GM18870 (cell line): ENCODE results near the gene SYNJ2.
"Not testable (repeated sequence)": the region's sequence is repeated elsewhere in the genome, so short reads cannot be mapped to it uniquely, and the experiment has no call there.

Source experiments
- ATAC-seq: cut with Tn5 transposase; IDR thresholded peaks from one replicate; pipeline ENCODE4 v1.9.1; 2021; ENCODE audit warnings: moderate library complexity; ENCODE audit not compliant: unreplicated experiment

Gene SYNJ2

GRCh38 chr6:157956171-157956730 lies 25.4 kb upstream of the SYNJ2 start:
- no peak for ATAC-seq

DNA sequence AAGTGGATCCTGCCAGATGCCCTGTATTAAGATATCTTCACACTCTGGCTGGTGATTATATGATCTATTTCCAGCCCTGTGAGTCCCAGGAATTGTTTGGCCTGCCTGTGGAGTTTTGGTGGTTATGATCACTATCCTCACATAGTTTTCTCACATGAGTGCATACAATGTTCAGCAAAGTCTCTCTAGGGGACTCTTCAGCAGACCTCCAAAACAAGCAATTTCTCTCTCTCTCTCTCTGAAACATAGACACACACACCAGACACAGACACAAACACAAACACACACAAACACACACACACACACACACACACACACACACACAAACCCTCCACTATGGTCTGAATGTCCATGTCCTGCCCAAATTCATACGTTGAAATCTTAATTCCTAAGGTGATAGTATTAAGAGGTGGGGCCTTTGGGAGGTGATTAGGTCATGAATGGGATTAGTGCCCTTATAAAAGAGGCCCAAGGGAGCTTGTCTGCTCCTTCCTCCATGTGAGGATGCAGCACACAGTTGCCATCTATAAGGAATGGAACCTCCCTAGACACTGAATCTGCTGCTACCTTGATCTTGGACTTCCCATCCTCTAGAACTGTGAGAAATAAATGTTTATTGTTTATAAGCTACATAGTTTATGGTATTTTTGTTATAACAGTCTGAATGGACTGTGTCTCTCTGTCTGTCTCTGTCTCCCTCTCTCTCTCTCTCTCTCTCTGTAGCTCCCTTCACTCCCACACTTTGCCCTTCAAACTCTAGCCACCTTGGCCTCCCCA lies 22.0 kb upstream of the SYNJ2 start:
- ATAC-seq: no peak

DNA sequence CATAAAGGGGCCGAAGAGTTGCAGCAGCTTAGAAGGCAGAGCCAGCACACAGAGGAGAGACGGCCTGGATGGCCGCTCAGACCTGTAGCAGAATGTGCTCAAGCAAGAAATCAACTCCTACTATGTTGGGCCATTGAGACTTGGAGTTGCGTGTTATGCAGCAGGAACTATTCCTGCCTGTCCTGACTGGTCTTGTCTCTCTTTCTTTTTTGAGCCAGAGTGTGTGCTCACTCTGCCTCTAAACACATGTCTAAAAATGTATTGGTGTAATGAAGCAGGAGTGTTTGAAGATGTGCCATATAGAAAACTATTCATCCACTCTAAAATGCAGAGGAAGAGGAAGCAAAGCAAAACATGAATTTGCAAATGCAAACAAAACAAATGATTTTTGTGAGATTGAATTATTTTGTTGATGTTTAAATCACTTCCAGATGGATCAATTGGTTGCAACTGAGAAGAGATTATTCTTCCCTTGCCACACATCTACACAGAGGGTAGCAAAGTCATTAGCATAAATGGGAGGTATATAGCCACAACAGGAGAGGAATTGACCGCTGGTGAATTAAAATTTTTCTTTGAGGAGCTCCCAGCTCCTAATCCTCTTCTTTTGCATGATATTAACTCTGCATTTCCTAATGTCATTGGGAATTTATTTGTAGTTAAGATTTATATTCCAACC lies 20.4 kb upstream of the SYNJ2 start:
- ATAC-seq: no peak

DNA sequence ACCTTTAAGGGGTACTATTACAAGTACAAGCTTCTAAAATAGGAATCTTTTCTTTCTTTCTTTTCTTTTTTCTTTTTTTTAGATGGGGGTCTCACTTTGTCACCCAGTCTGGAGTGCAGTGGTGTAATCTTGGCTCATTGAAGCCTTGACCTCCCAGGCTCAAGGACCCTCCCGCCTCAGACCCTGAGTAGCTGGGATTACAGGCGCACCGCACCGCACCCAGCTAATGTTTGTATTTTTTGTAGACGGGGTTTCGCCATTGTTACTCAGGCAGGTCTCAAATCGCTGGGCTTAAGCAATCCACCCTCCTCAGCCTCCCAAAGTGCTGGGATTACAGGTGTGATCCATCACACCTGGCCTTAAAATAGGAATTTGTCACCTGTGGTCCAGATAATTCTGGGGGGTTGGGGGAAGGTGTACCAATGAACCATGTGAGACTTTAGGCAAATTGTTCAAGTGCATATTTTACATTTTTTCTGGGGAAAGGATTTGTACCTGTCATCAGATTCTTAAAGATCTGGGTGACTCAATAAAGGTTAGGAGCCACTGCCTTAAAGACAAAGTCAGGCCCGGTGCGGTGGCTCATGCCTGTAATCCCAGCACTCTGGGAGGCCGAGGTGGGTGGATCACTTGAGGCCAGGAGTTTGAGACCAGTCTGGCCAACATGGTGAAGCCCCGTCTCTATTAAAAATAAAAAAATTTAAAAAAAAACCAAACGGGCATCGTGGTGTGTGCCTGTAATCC lies 19.7 kb upstream of the SYNJ2 start:
- ATAC-seq: no peak

DNA sequence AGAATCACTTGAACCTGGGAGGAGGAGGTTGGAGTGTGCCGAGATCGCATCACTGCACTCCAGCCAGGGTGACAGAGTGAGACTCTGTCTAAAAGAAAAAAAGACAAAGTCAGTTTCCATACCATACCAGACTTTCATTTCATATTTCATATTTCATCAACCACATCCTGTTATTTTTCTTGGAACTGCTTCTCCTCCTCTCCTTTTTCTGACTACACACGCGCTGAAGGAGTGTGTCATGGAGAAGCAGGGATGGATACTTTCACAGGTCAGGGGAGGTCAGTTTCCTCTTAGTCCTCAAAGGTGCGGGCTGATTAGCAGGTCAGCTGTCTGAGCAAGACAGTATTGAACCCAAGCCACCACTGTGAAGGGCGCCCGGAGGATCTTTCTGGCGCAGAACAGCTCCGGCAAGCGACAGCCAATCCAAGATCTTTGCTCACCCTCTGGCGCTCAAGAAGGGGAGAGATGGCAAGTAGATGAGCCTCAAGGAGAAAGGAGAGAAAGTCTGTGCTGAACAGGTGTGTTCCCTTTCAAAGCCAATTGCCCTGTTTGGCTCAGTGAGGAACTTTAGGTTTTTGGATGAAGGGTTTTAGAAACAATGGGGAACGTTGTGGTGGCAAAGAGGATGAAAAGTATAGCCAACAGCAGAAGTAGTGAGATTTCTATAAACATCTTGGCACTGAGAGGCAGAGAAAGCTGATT lies 18.9 kb upstream of the SYNJ2 start:
- no peak for ATAC-seq

- ATAC-seq: no peak
These were observed 17.6 kb upstream of the SYNJ2 start for GRCh38 chr6:157964100-157964499.

- no peak for ATAC-seq
These were observed 16.3 kb upstream of the SYNJ2 start for GRCh38 chr6:157965387-157965786.

DNA sequence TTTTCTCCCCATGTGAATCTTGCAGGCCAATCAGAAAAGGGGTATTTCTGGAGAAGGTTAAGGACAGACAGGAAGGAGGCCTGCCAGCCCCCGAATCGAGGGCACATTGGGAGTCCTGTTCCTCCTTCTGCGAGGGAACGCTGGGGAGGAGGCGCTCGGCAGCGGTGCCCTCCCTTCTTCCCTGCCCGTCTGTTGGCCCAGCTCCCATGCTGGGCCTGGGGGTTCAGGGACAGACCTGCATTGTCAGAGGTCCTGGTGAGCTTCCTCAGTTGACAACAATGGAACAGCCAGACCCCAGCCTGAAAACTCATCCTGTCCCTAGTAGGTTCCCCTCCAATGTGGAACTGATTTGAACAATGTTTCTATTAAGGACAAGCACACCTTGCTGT lies 15.1 kb upstream of the SYNJ2 start:
- no peak for ATAC-seq

- no peak for ATAC-seq
These were observed 14.6 kb upstream of the SYNJ2 start for GRCh38 chr6:157967020-157967419.

DNA sequence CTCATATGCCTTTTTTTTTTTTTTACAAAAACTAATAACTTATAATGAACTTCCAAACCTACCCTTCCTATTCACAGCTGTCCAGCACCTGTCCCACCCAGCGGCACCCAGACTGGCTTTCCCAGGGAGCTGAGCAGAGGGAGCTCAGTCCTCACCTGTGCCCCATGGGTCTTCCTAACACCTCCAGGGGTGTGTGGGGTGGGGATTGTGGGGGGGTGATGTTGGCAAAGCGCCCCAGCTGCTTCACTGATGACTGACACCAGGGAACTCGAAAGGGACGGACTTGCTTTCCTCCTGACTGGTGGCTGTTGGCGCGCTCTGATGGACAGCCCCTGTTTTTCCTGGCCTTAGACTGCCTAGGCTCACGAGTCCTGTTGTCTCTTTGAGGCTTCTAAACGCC lies 14.2 kb upstream of the SYNJ2 start:
- ATAC-seq: no peak

GRCh38 chr6:157972177-157972576 lies 9.5 kb upstream of the SYNJ2 start:
- not testable (repeated sequence) for ATAC-seq

DNA sequence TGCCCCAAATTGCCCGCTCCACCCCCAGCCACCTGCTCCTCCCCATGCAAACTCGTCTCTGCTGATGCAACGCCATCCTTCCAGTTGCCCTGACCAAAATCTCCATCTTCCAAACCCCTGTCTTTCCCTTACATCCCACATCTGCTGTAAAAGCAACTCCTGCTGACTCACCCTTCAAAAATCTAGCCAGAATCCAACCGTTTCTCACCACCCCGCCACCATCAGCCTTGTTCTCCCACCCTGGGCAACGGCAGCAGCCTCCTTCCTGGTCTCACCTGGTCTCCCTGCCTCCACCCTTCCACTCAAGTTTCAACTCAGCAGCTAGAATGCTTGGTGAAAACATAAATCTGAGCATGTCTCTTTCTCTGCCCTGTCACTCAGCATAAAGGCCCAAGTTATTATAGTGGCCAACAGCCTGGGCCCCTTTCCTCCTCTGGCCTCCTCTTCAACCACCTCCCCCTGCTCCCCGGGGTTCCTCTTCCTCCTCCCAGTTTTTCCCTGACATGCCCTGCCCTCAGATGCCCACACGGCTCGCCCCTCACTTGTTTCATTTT lies 7.2 kb upstream of the SYNJ2 start:
- ATAC-seq: no peak

GRCh38 chr6:157974967-157975366 lies 6.7 kb upstream of the SYNJ2 start:
- no peak for ATAC-seq

GRCh38 chr6:157975456-157975855 lies 6.2 kb upstream of the SYNJ2 start:
- ATAC-seq: no peak

- ATAC-seq: no peak
These were observed 5.1 kb upstream of the SYNJ2 start for GRCh38 chr6:157976345-157977175.

DNA sequence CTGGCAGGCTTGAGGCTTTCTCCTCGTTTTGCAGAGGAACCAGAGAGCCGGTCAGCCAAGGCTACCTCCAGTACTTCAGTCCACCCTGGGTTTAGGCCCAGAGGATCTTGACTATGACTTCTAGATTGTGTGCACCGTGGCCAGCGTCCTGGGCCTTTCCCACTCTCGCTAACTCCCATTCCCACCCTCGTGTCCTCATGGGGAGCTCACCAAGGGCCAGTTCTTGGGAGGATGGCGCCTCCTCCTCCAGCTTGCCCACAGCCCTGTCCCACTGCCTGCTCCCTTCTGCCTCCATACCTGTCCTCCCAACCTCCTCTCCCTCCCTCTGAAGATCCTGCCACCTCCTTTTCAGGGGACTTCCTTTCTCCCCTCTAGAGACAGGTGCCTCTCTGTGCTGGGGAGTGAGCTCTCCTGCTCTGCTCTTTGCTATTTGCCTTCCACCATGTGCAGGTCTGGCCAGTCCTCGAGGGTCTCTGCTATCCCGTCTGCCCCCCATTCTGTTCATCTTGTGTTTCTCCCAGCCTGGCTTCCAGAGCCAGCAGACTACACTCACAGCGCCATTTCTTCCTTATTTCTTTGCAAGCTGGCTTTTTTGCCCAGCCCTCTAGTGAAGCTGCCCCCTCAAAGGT lies 4.4 kb upstream of the SYNJ2 start:
- no peak for ATAC-seq

GRCh38 chr6:157978021-157978783 lies 3.5 kb upstream of the SYNJ2 start:
- ATAC-seq: no peak

DNA sequence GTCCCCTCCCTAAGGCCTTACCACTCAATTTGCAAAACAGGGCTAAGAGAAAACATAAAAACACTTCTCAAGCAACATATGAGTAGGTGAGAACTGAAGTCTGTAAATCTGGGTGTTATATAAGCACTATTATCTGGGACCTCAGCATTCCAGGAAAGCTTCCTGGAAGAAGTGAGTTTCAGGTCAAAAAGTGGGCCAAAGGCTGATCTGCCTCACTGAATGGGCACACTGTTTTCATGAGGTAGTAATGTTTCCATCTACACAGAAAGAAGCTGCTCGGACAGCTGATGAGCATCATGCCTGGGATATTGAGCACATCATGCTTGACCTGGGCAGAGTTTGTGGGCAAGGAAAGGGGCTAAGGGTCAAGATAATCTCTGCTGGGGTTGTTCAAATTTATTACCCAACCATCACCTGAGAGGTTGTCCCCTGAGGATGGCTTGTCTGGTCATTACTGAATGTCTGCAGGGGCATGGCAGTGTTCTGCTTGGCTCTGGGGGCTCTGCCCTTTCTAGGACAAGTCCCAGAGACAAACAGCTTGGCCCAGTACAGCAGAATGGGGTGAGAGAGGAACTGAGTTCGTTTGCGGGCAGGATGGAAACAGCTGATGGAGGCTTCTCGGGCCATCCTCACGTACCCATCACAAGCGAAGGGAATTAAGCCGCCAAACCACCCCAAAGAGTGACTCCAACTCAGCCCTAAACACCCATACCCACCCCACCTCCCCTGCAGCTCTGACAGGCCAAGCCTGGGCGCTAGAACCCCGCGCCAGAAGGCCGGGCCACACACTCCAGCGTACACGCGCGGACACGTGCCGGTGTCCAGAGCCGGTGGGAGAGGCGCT lies 1.2 kb upstream of the SYNJ2 start:
- no peak for ATAC-seq
